ENCODE data around the gene BCL2L15.

DNA sequence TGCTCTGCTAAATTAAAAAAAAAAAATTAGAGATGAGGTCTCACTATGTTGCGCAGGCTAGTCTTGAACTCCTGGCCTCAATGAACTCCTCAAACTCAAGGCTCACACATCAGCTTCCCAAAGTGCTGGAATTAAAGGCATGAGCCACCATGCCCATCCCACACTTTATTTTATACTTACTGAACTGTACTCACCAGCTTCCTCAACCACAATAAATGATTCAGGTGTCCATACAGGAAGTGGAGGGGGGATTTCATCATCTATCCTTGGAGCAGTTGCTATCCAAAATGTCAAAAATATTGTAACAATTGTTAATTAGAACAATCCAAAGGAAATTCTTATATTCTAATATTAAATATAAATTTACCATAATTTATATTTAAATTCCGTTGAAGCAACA lies 52.7 kb downstream of the BCL2L15 start:
- TF ChIP-seq, protein P1, sequence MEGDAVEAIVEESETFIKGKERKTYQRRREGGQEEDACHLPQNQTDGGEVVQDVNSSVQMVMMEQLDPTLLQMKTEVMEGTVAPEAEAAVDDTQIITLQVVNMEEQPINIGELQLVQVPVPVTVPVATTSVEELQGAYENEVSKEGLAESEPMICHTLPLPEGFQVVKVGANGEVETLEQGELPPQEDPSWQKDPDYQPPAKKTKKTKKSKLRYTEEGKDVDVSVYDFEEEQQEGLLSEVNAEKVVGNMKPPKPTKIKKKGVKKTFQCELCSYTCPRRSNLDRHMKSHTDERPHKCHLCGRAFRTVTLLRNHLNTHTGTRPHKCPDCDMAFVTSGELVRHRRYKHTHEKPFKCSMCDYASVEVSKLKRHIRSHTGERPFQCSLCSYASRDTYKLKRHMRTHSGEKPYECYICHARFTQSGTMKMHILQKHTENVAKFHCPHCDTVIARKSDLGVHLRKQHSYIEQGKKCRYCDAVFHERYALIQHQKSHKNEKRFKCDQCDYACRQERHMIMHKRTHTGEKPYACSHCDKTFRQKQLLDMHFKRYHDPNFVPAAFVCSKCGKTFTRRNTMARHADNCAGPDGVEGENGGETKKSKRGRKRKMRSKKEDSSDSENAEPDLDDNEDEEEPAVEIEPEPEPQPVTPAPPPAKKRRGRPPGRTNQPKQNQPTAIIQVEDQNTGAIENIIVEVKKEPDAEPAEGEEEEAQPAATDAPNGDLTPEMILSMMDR (IDR thresholded peaks at IDR 0.05; ENCODE audit: extremely low read depth in 1 of 2, insufficient read depth in 1 of 2, low read depth in 1 of 2, low read length in 2 of 2) = no peak
- TF ChIP-seq POLR2AphosphoS5 (IDR thresholded peaks at IDR 0.05; ENCODE audit: insufficient read depth, low read depth, low read length) = no peak
- no peak for TF ChIP-seq EZH2 (IDR thresholded peaks at IDR 0.05; ENCODE audit: borderline replicate concordance, low read depth, low read length, severe bottlenecking)
- TF ChIP-seq POLR2A (IDR thresholded peaks at IDR 0.05; ENCODE audit: low read depth, low read length) = no peak
- no peak for TF ChIP-seq MAX (IDR thresholded peaks at IDR 0.05; ENCODE audit: insufficient read depth, insufficient read length)

All from endothelial cell of umbilical vein (primary cell).